Upper lobe of right lung (tissue), 1 donor: ENCODE measurements around the gene AMIGO3. TPM values are rescaled to one million over a fixed set of nuclear protein-coding genes. Genes with fewer than 3 reads are reported as not detected.
A peak's percentile ranks its signal among the peaks of the same experiment; 100 is the strongest.

Experiments
- ATAC-seq: fragments of 200-7000 bp; cut with Tn5 transposase; one replicate; pipeline ENCODE4 v1.9.1; 2020; ENCODE audit warnings: mild to moderate bottlenecking, moderate library complexity
- DNase-seq: peaks from one replicate; pipeline ENCODE4 v3.0.0-alpha.2; 2020
- H3K27ac ChIP-seq: fragments of 200-600 bp; one replicate; pipeline ENCODE4 v1.8.0; 2022
- H3K27me3 ChIP-seq: fragments of 200-600 bp; one replicate; pipeline ENCODE4 v1.8.0; 2022; ENCODE audit warnings: mild to moderate bottlenecking
- H3K36me3 ChIP-seq: fragments of 200-600 bp; one replicate; pipeline ENCODE4 v1.8.0; 2022
- H3K4me1 ChIP-seq: fragments of 200-600 bp; one replicate; pipeline ENCODE4 v1.8.0; 2022
- H3K4me3 ChIP-seq: fragments of 200-600 bp; one replicate; pipeline ENCODE4 v1.8.0; 2022; ENCODE audit warnings: mild to moderate bottlenecking
- H3K9me3 ChIP-seq: fragments of 200-600 bp; one replicate; pipeline ENCODE4 v1.8.0; 2022
- intact Hi-C: fragments of 100-400 bp; cut with DNase I; formaldehyde crosslinking; loops from one replicate; pipeline ENCODE4 v1.11.0; 2022
- total RNA-seq: library from RNA; stranded (reverse); fragmentation: NEBNext Ultra II Directional; extraction: Animal tissue kit (Norgen Biotek cat#: 25700); gene quantifications from one replicate; pipeline ENCODE4 v1.2.1, GENCODE V29; 2021
- TF ChIP-seq, protein P1 (sequence below): fragments of 200-600 bp; IDR thresholded peaks from one replicate; pipeline ENCODE4 v1.8.0; 2022; ENCODE audit warnings: antibody characterized with exemption
- donor health status: DM: no; HTN: yes; CAD: no; lungs with severe emphysema.

AMIGO3 gene
- total RNA-seq, 1 donor from 2014 or later = 0.26 TPM

DNA sequence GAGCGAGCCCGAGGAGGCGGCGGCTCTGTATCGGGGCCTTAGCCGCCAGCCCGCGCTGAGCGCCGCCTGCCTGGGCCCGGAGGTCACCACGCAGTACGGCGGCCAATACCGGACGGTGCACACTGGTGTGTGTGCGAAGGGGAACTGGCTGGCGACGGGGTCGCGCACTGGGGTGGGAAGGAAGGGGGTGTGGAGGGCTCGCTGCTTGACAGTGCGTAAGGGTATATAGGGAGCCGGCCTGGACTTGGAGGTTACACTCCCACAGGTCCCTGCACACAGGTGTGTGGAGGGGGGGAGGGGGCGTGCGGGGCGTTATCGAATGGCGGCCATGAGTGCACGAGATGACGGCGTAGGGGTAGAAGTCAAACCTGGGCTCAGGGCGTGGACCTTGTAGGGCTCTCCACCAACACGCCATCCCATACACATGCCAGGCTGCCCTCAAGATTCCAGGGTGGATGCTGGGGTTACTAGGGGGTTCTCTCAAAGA is 44.9 kb downstream of the AMIGO3 start:
- intact Hi-C loops = no loop called here
- peaks cover 36% of the 10 kb centered on the region for H3K36me3 ChIP-seq
- H3K9me3 ChIP-seq = no peaks in the 10 kb centered on the region
- H3K27ac ChIP-seq = peak overlapping the region; percentile 93
- DNase-seq (no peak), ATAC-seq (peak; percentile 39)
- H3K27me3 ChIP-seq = no peaks in the 10 kb centered on the region
- peak overlapping the region; percentile 90 for H3K4me3 ChIP-seq
- peaks cover 12% of the 10 kb centered on the region for H3K4me1 ChIP-seq
- TF ChIP-seq, protein P1, sequence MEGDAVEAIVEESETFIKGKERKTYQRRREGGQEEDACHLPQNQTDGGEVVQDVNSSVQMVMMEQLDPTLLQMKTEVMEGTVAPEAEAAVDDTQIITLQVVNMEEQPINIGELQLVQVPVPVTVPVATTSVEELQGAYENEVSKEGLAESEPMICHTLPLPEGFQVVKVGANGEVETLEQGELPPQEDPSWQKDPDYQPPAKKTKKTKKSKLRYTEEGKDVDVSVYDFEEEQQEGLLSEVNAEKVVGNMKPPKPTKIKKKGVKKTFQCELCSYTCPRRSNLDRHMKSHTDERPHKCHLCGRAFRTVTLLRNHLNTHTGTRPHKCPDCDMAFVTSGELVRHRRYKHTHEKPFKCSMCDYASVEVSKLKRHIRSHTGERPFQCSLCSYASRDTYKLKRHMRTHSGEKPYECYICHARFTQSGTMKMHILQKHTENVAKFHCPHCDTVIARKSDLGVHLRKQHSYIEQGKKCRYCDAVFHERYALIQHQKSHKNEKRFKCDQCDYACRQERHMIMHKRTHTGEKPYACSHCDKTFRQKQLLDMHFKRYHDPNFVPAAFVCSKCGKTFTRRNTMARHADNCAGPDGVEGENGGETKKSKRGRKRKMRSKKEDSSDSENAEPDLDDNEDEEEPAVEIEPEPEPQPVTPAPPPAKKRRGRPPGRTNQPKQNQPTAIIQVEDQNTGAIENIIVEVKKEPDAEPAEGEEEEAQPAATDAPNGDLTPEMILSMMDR = peak; percentile 2

DNA sequence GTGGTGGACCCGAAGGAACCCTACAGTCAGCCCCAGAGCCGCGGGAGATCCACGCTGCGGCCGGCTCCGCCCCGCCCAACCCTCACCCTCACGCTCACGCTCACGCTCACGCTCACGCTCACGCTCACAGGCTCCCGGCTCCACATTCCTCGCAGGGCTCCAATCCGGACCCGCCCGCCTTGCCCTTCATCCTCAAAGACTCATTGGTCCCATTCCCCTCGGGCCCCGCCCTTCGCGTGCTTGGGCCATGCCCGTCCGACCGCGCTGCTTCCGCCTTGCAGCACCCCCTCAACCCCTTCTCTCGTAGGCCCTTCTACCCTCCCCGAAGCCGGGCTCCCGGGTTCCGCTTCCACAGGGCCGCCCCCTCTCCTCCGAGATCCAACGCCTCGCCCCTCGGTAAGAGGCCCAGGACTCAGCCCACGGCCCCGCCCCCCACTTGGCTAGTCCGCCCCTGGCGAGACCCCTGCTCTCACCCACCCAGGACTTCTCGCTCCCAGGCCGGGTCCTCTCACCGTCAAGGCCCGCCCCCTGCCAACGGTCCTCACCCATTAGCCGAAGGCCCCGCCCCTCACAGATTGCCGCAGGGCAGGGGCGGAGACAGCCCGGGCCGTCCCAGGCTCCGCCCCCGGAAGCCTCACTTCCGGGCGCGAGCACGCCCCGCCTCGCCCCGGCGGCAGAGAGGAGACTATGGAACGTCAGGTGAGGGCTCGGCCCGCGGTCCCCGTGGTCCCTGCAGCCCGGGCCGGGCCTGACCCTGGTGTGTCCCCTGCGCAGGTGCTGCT is 45.6 kb downstream of the AMIGO3 start, which contains the start of gene APEH:
TSS of gene APEH (plus strand) at position 637 of the 782 bp plus-strand sequence. CDS start at position 688, 51 bp downstream.
- intact Hi-C loops = no loop called here
- peaks cover 12% of the 10 kb centered on the region for H3K4me1 ChIP-seq
- peak; percentile 99 for DNase-seq
- peak within 1 kb of the TSS; percentile 93 for H3K27ac ChIP-seq
- no peaks in the 10 kb centered on the region for H3K27me3 ChIP-seq
- TF ChIP-seq, protein P1 = peak; percentile 5
- peaks cover 30% of the 10 kb centered on the region for H3K36me3 ChIP-seq
- H3K9me3 ChIP-seq = no peaks in the 10 kb centered on the region
- H3K4me3 ChIP-seq = peak within 1 kb of the TSS; percentile 90
- peak; percentile 93 for ATAC-seq

DNA sequence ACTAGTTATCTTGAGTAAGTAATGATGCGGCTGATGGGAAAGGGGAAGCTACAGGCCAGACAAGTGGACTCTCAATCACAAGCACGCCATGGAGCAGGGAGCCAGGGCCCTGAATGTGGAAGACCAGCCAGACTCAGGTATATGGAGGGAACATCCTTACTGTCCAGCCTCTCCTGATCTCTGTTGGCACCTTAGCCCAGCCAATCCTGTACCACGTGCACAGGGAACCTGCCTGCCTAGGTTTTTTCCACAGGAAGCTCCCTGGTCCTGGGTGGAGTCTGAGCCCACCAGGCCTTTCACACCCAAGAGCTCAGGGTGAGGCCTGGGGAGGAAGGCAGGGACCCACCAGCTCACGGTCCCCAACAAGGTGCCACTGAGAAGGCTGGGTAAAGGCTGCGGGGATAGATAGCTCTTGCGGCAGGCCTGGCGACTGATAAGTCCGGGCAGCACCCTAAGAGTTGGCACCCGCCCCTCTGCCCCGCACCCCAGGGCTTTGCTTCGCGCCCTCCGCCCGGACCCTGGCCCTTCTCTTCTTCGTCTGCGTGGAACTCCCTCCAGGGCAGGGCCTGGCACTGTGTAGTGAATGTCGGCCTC is 46.3 kb downstream of the AMIGO3 start:
- DNase-seq = no peak
- intact Hi-C loops = no loop called here
- peak overlapping the region; percentile 90 for H3K4me3 ChIP-seq

DNA sequence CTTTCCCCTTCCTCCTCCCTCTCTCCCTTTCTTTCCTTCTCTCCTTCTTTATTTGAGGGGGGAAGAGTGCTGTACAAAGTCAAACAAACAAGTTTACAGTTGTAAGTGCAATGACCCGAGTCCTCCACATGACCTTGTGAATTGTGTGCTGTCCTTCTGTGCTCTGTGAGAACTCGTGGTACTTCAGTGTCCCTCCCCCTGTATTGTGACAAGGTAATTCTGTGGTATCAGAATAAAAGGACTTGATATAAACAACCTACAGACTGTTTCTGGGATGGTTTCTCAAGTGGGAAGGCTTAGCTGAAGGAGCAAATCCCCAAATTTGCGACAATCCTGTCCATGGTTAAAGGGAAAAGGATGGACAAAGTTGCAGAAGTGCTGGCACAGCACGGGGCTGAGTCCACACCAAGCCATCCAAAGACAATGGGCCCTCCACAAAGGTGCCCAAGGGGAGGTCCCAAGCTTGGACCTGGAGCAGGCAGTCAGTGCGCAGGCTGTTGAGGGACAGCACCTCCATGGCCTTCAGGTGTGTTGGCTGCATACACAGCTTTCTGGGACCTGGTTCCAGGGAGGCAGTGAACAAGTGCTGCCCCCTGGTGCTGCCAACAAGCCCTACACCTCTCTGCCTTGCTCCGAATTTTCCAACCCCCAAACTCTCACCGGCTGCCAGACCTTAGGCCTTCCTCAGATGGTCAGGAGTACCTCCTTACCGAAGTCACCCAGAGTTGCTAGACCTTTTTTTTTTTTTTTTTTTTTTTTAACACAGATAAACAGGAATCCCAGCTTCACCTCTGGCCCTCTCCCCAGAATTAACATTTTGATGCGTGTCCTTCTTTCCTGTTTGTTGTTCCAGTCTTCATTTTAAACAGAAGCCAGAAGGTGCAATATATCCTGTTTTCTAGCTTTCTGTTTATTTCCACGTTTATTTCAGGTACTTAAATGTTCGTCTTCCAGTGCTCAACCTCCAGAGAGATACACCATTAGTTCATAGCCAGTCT is 47.9 kb downstream of the AMIGO3 start:
- ATAC-seq (peak; percentile 36), DNase-seq (peak; percentile 84)
- Histone ChIP-seq H3K27ac (no peak overlapping the region), H3K4me3 (no peak overlapping the region), H3K36me3 (peaks cover 6% of the 10 kb centered on the region), H3K4me1 (peaks cover 12% of the 10 kb centered on the region), H3K27me3 (no peaks in the 10 kb centered on the region), H3K9me3 (no peaks in the 10 kb centered on the region)
- TF ChIP-seq, protein P1 = peak; percentile 73
- intact Hi-C loops = no loop called here

More for the DNA sequence above, 46.3 kb downstream of the AMIGO3 start:
- Histone ChIP-seq H3K4me1 (peaks cover 12% of the 10 kb centered on the region), H3K9me3 (no peaks in the 10 kb centered on the region), H3K36me3 (peaks cover 23% of the 10 kb centered on the region), H3K27me3 (no peaks in the 10 kb centered on the region), H3K27ac (peak overlapping the region; percentile 93)
- TF ChIP-seq, protein P1 = no peak
- ATAC-seq = no peak

DNA sequence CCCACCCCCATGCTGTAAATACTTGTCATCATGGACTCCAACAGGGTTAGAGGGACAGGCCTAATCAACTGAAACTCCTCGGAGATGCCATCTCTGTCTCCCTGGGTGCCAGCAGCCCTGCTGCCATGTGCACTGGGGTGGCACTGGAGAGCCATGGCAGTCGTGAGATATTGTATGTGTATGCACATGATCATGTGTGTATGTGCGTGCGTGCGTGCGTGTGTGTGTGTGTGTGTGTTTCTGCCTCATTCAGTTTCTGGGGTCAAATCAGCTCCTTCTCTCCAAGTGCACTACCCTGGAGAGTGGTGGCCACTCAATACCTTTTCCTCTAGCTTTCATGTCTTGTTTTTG is 48.6 kb downstream of the AMIGO3 start:
- no peaks in the 10 kb centered on the region for H3K27me3 ChIP-seq
- no peak overlapping the region for H3K27ac ChIP-seq
- H3K4me1 ChIP-seq = peaks cover 12% of the 10 kb centered on the region
- intact Hi-C loops = no loop called here
- ATAC-seq (no peak), DNase-seq (no peak)
- no peak overlapping the region for H3K4me3 ChIP-seq
- no peaks in the 10 kb centered on the region for H3K36me3 ChIP-seq
- no peaks in the 10 kb centered on the region for H3K9me3 ChIP-seq
- TF ChIP-seq, protein P1 = no peak
